HepG2 (cell line): Measurements from ENCODE around the gene AQP5.

Source experiments
- EP300 ChIP-seq, 3 experiments: sonication (generic) in 1 of 3; formaldehyde crosslinking in 1 of 3; IDR thresholded peaks; 2 replicates each; pipeline versions ENCODE4 v1.5.1 to v1.6.1; 2011 to 2020; ENCODE audit warnings: low read depth in 2 of 3, low read length in 2 of 3, borderline replicate concordance in 1 of 3, improper control_type of control experiment in 1 of 3, mild to moderate bottlenecking in 1 of 3, missing genetic modification reagents in 1 of 3, moderate library complexity in 1 of 3
- ESRRA ChIP-seq: sonication (generic); formaldehyde crosslinking; IDR thresholded peaks from 2 replicates; pipeline ENCODE4 v1.5.1; 2020; ENCODE audit warnings: mild to moderate bottlenecking, low read depth, missing genetic modification reagents
- FOSL2 ChIP-seq: sonication (generic); formaldehyde crosslinking; IDR thresholded peaks from 2 replicates; pipeline ENCODE4 v1.4.0; 2020; ENCODE audit warnings: missing genetic modification reagents
- MED8 ChIP-seq: sonication (generic); formaldehyde crosslinking; IDR thresholded peaks from 2 replicates; pipeline ENCODE4 v1.8.1; 2023; ENCODE audit warnings: mild to moderate bottlenecking, missing genetic modification reagents; ENCODE audit not compliant: insufficient replicate concordance
- MEIS1 ChIP-seq: sonication (generic); formaldehyde crosslinking; IDR thresholded peaks from 2 replicates; pipeline ENCODE4 v1.9.0; 2021; ENCODE audit warnings: mild to moderate bottlenecking, missing genetic modification reagents, moderate library complexity, borderline replicate concordance
- RFX3 ChIP-seq: IDR thresholded peaks from 2 replicates; pipeline ENCODE4 v1.6.1; 2016; ENCODE audit warnings: missing biosample characterization, missing genetic modification reagents
- ZNF546 ChIP-seq: sonication (generic); formaldehyde crosslinking; conservative IDR thresholded peaks from 2 replicates; pipeline ENCODE4 v1.8.1; 2023; ENCODE audit warnings: mild to moderate bottlenecking, missing genetic modification reagents
- TF ChIP-seq, protein P1 (sequence below): sonication (generic); formaldehyde crosslinking; IDR thresholded peaks from 2 replicates; pipeline ENCODE4 v1.5.1; 2020; ENCODE audit warnings: missing genetic modification reagents, mild to moderate bottlenecking, borderline replicate concordance
- TF ChIP-seq, protein P2 (sequence below): sonication (generic); formaldehyde crosslinking; IDR thresholded peaks from 2 replicates; pipeline ENCODE4 v1.5.0; 2020; ENCODE audit warnings: mild to moderate bottlenecking, missing genetic modification reagents, moderate library complexity

GRCh38 chr12:49969027-49969426 is 7.4 kb downstream of the AQP5 start:
- TF ChIP-seq, protein P1, sequence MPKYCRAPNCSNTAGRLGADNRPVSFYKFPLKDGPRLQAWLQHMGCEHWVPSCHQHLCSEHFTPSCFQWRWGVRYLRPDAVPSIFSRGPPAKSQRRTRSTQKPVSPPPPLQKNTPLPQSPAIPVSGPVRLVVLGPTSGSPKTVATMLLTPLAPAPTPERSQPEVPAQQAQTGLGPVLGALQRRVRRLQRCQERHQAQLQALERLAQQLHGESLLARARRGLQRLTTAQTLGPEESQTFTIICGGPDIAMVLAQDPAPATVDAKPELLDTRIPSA (CRISPR knock-in tag), result no peak
- TF ChIP-seq ESRRA (CRISPR knock-in tag) (no peak), RFX3 (CRISPR knock-in tag) (no peak), ZNF546 (CRISPR knock-in tag) (no peak), EP300 (IDR thresholded peaks at IDR 0.05; ENCODE audit: low read depth in 2 of 2, low read length in 2 of 2) (no peak), EP300 (CRISPR knock-in tag; IDR thresholded peaks at IDR 0.05; ENCODE audit: borderline replicate concordance) (no peak), MED8 (CRISPR knock-in tag) (no peak), MEIS1 (CRISPR knock-in tag) (no peak), FOSL2 (CRISPR knock-in tag) (no peak)
- TF ChIP-seq, protein P2, sequence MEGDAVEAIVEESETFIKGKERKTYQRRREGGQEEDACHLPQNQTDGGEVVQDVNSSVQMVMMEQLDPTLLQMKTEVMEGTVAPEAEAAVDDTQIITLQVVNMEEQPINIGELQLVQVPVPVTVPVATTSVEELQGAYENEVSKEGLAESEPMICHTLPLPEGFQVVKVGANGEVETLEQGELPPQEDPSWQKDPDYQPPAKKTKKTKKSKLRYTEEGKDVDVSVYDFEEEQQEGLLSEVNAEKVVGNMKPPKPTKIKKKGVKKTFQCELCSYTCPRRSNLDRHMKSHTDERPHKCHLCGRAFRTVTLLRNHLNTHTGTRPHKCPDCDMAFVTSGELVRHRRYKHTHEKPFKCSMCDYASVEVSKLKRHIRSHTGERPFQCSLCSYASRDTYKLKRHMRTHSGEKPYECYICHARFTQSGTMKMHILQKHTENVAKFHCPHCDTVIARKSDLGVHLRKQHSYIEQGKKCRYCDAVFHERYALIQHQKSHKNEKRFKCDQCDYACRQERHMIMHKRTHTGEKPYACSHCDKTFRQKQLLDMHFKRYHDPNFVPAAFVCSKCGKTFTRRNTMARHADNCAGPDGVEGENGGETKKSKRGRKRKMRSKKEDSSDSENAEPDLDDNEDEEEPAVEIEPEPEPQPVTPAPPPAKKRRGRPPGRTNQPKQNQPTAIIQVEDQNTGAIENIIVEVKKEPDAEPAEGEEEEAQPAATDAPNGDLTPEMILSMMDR (CRISPR knock-in tag), result no peak
